Lower leg skin (tissue), 3 donors: ENCODE data around the gene HK1.

Experiments used
- POLR2A ChIP-seq, 2 donors: fragments of 450-650 bp; IDR thresholded peaks; one replicate each; pipeline ENCODE4 v1.6.1; 2016 to 2017; ENCODE audit warnings: antibody characterized with exemption in 2 of 2, mild to moderate bottlenecking in 1 of 2, moderate library complexity in 1 of 2
- TF ChIP-seq, protein P1 (sequence below), 3 donors: fragments of 450-650 bp; IDR thresholded peaks; one replicate each; pipeline ENCODE4 v1.5.1; 2016; ENCODE audit warnings: antibody characterized with exemption in 3 of 3, mild to moderate bottlenecking in 3 of 3, moderate library complexity in 2 of 3

DNA sequence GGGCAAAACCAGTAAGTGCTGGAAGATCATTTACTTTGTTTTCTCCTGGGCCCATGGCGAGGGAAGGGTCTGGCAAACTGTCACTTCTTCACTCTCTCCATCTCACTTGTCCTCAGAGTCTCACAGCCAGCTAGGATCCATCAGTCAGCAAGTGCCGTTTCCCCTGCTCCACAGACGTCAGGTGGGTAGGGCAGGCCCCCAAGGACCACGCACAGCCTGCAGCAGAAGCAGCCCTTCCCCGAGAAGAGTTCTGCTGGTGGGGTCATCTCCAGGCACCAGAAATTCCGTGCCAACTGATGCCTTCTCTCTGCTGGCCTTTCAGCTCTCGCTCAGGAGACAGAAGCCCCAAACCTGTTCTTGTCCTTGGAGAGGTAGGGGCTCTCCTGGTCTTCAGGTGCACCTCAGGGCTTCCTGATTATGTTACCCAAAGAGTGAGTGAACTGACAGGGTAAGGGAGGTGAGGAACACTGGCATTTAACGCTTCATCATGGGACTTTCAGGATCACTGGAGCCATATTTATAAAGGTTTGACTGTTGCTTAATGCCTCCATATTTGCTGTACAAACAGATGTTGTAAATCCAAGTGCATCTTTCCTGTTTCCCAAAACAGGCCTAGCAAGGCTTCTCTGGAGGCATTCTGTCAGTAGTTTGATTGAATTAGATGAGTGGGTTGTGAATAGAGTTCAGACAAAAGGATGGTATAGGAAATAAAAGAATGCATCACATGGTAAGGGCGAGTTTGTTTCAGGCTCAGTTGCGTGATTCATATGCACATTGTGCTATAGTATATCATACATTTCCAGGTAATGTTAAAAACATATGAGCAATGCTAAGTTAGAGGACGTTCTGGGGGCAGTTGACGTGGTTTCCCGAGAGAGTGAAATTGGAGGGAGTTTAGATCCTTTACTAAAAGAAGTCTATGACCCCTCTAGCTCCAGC is 159.3 kb downstream of the HK1 start:
- no peak for TF ChIP-seq POLR2A (IDR thresholded peaks at IDR 0.05)
- TF ChIP-seq, protein P1, sequence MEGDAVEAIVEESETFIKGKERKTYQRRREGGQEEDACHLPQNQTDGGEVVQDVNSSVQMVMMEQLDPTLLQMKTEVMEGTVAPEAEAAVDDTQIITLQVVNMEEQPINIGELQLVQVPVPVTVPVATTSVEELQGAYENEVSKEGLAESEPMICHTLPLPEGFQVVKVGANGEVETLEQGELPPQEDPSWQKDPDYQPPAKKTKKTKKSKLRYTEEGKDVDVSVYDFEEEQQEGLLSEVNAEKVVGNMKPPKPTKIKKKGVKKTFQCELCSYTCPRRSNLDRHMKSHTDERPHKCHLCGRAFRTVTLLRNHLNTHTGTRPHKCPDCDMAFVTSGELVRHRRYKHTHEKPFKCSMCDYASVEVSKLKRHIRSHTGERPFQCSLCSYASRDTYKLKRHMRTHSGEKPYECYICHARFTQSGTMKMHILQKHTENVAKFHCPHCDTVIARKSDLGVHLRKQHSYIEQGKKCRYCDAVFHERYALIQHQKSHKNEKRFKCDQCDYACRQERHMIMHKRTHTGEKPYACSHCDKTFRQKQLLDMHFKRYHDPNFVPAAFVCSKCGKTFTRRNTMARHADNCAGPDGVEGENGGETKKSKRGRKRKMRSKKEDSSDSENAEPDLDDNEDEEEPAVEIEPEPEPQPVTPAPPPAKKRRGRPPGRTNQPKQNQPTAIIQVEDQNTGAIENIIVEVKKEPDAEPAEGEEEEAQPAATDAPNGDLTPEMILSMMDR (IDR thresholded peaks at IDR 0.05): no peak
